ENCODE data around the gene ARF5.

ARF5 gene

DNA sequence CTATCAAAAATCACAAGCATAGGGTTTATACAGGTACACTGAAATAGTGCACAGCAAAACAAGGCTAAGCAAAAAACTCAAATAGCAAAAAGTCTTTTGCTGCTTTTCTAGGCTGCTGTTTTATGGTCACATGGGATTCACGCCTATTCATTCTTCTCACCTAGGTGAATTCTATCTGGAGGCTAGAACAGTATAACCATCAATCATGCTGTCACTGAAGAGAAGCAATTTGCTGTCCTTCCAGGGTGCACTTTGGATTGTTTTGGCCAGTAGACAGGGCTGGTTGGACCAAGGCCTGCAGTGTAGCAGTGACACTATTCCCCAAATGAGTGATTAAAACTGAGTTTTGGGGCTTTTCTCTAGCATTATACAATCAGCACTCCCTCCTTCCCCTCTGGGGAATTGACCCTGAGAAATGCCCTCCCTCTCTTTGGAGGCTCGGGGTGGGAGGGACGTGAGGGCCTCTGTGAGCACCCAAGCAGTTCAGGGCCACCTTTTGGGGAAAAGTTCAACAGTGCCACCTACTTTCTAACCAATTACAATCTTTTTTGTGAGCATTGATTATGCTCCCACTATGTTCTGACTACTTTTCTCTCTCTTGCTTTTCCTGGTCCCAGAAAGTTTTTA, 47.6 kb downstream of the ARF5 start:
- no peak for DNase-seq (ENCODE audit: low read depth)

DNA sequence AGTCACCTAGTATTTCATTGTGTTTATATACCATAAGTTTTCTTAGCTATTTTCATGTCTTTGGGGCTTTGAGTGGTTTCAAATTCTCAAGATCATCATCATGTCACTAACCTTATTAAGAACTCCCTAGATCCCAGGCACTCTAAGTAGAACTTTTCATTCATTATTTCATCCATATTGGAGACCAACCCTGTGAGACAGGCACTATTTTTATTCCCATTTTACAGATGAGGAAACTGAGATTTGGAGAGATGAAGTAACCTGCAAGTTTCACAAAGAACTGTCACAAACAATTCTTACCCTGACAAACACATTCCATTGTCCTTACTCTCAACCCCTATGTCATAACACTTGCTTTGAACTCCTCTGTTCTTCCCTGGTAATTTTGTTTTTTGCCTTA, 50.0 kb downstream of the ARF5 start:
- no peak for DNase-seq (ENCODE audit: low read depth)
